Peyer's patch (tissue), 4 donors: ENCODE data around the gene HOXA4.

ENCODE experiments used
- POLR2A ChIP-seq, 2 donors: fragments of 450-650 bp; IDR thresholded peaks; one replicate each; pipeline ENCODE4 v1.5.1; 2017; ENCODE audit warnings: antibody characterized with exemption in 2 of 2, mild to moderate bottlenecking in 2 of 2, moderate library complexity in 2 of 2
- TF ChIP-seq, protein P1 (sequence below), 6 experiments: fragments of 450-650 bp in 4 of 6; fragments of 200-600 bp in 2 of 6; sonication (generic) in 1 of 6; IDR thresholded peaks; one replicate each; pipeline ENCODE4 v1.5.1; 2017 to 2019; ENCODE audit warnings: antibody characterized with exemption in 6 of 6, mild to moderate bottlenecking in 3 of 6, moderate library complexity in 1 of 6

DNA sequence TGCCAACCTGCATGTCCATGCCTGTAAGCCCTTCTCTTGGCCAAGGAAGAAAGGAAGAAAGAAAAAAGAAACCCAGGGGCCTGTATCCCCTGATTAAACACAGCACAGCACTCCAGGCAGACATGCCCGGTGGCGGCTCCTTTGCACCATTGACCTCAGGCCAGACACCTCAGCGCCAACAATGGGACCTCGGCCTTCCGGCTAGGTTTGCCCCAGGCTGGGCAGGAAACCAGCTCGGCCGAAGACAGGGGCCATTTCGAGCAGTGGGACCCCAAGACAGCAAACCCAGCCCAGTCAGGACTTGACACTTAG lies 40.7 kb upstream of the HOXA4 start:
- TF ChIP-seq, protein P1, sequence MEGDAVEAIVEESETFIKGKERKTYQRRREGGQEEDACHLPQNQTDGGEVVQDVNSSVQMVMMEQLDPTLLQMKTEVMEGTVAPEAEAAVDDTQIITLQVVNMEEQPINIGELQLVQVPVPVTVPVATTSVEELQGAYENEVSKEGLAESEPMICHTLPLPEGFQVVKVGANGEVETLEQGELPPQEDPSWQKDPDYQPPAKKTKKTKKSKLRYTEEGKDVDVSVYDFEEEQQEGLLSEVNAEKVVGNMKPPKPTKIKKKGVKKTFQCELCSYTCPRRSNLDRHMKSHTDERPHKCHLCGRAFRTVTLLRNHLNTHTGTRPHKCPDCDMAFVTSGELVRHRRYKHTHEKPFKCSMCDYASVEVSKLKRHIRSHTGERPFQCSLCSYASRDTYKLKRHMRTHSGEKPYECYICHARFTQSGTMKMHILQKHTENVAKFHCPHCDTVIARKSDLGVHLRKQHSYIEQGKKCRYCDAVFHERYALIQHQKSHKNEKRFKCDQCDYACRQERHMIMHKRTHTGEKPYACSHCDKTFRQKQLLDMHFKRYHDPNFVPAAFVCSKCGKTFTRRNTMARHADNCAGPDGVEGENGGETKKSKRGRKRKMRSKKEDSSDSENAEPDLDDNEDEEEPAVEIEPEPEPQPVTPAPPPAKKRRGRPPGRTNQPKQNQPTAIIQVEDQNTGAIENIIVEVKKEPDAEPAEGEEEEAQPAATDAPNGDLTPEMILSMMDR (IDR thresholded peaks at IDR 0.05): no peak
- no peak for TF ChIP-seq POLR2A (IDR thresholded peaks at IDR 0.05)
